H1 (cell line): ENCODE measurements around the gene WDCP. TPM values are rescaled to one million over a fixed set of nuclear protein-coding genes. Genes with fewer than 3 reads are reported as not detected.

ENCODE experiments used
- CTCF ChIA-PET: fragments of 300-600 bp; sonication (Branson Sonifier 250); formaldehyde crosslinking; loops from one replicate; lab custom pipeline; 2021; ENCODE audit not compliant: partially characterized antibody; lab: Charles Lee
- POLR2A ChIA-PET: fragments of 300-600 bp; sonication (Branson Sonifier 250); formaldehyde crosslinking; loops from one replicate; lab custom pipeline; 2021; ENCODE audit warnings: inconsistent platforms; ENCODE audit not compliant: partially characterized antibody; lab: Charles Lee
- DNase-seq, 2 experiments: peaks; one replicate each; pipeline versions ENCODE4 v3.0.0 to v3.0.0-alpha.2; 2010 to 2022; ENCODE audit warnings: low spot score in 2 of 2, low read depth in 1 of 2, mixed read lengths in 1 of 2
- FAIRE-seq: peaks from 2 replicates; lab custom pipeline; 2011; peaks lifted over from hg19 to GRCh38; lab: Jason Lieb, UNC
- H2AFZ ChIP-seq: 2 replicates; pipeline ENCODE4 v1.8.1; 2012; ENCODE audit warnings: low read length, inconsistent platforms
- H2AK5ac ChIP-seq: 2 replicates; pipeline ENCODE4 v1.6.1; 2013; ENCODE audit warnings: low read depth, low read length
- H2BK120ac ChIP-seq: replicated peaks from 2 replicates; pipeline ENCODE3; 2013; ENCODE audit warnings: low read depth, low read length, inconsistent platforms
- H2BK12ac ChIP-seq: 2 replicates; pipeline ENCODE4 v1.6.1; 2013; ENCODE audit warnings: low read depth, low read length
- H2BK15ac ChIP-seq: 2 replicates; pipeline ENCODE4 v1.6.1; 2013; ENCODE audit warnings: low read length
- H2BK20ac ChIP-seq: 2 replicates; pipeline ENCODE4 v1.6.1; 2013; ENCODE audit warnings: low read length
- H2BK5ac ChIP-seq: 2 replicates; pipeline ENCODE4 v1.6.1; 2013; ENCODE audit warnings: low read depth, low read length
- H3K14ac ChIP-seq: 2 replicates; pipeline ENCODE4 v1.6.1; 2013; ENCODE audit warnings: inconsistent platforms; ENCODE audit not compliant: insufficient read length
- H3K18ac ChIP-seq: 2 replicates; pipeline ENCODE4 v1.6.1; 2013; ENCODE audit warnings: low read length; ENCODE audit errors: extremely low read depth
- H3K23ac ChIP-seq: 2 replicates; pipeline ENCODE4 v1.6.1; 2013; ENCODE audit warnings: inconsistent platforms; ENCODE audit not compliant: insufficient read length
- H3K23me2 ChIP-seq: 2 replicates; pipeline ENCODE4 v1.6.1; 2013; ENCODE audit warnings: low read depth, low read length
- H3K27ac ChIP-seq: 2 replicates; pipeline ENCODE4 v1.6.1; 2011; ENCODE audit warnings: low read depth, low read length, inconsistent platforms
- H3K27me3 ChIP-seq, 4 experiments: replicated peaks in 1 of 4; 1 replicate in 1 of 4; 2 replicates in 3 of 4; pipeline versions ENCODE4 v1.6.1 to v1.8.1; 2011 to 2013; ENCODE audit warnings: low read length in 3 of 4, mild to moderate bottlenecking in 3 of 4, inconsistent platforms in 2 of 4, mixed read lengths in 2 of 4, moderate library complexity in 1 of 4; ENCODE audit not compliant: control insufficient read depth in 3 of 4, insufficient read depth in 3 of 4; ENCODE audit errors: extremely low read depth in 1 of 4
- H3K36me3 ChIP-seq, 4 experiments: 2 replicates each; pipeline versions ENCODE4 v1.6.1 to v1.8.1; 2011 to 2013; ENCODE audit warnings: mild to moderate bottlenecking in 4 of 4, low read length in 3 of 4, moderate library complexity in 2 of 4, control low read depth in 1 of 4, inconsistent platforms in 1 of 4; ENCODE audit not compliant: insufficient read depth in 4 of 4, control insufficient read depth in 2 of 4
- H3K4ac ChIP-seq: replicated peaks from 2 replicates; pipeline ENCODE3; 2013; ENCODE audit warnings: low read length, low read depth, mixed read lengths, inconsistent platforms; ENCODE audit not compliant: insufficient read length
- H3K4me1 ChIP-seq, 4 experiments: replicated peaks in 1 of 4; 1 replicate in 1 of 4; 2 replicates in 3 of 4; pipeline versions ENCODE4 v1.6.1 to v1.8.1; 2011 to 2013; ENCODE audit warnings: low read length in 3 of 4, inconsistent platforms in 2 of 4, mixed read lengths in 1 of 4; ENCODE audit not compliant: insufficient read depth in 4 of 4, control insufficient read depth in 3 of 4
- H3K4me2 ChIP-seq, 2 experiments: 2 replicates each; pipeline versions ENCODE4 v1.6.1 to v1.8.1; 2011 to 2013; ENCODE audit warnings: low read depth in 2 of 2, low read length in 2 of 2, control low read depth in 1 of 2, inconsistent platforms in 1 of 2, mild to moderate bottlenecking in 1 of 2; ENCODE audit not compliant: insufficient read depth in 1 of 2
- H3K4me3 ChIP-seq, 4 experiments: fragments of 200-600, 300-600 bp in 1 of 4; sonication (generic), shearing (Covaris generic), sonication (Bioruptor Twin) in 1 of 4; 2 replicates each; pipeline versions ENCODE4 v1.5.1 to v1.8.1; 2011 to 2016; ENCODE audit warnings: low read length in 4 of 4, low read depth in 3 of 4, control low read depth in 2 of 4, inconsistent platforms in 2 of 4, mild to moderate bottlenecking in 2 of 4, mixed read lengths in 1 of 4, moderate library complexity in 1 of 4; ENCODE audit not compliant: insufficient read depth in 2 of 4; ENCODE audit errors: extremely low read depth in 1 of 4
- H3K56ac ChIP-seq: replicated peaks from 2 replicates; pipeline ENCODE3; 2013; ENCODE audit warnings: low read depth, mild to moderate bottlenecking, mixed read lengths, low read length, inconsistent platforms; ENCODE audit not compliant: insufficient read length
- H3K79me1 ChIP-seq: 2 replicates; pipeline ENCODE4 v1.6.1; 2013; ENCODE audit warnings: low read depth, low read length, control low read depth
- H3K79me2 ChIP-seq, 2 experiments: 2 replicates each; pipeline versions ENCODE4 v1.6.1 to v1.8.1; 2012 to 2013; ENCODE audit warnings: low read length in 2 of 2, mild to moderate bottlenecking in 2 of 2, inconsistent platforms in 1 of 2; ENCODE audit not compliant: insufficient read depth in 2 of 2, control insufficient read depth in 1 of 2
- H3K9ac ChIP-seq, 4 experiments: replicated peaks in 1 of 4; 1 replicate in 1 of 4; 2 replicates in 3 of 4; pipeline versions ENCODE4 v1.6.1 to v1.8.1; 2011 to 2013; ENCODE audit warnings: low read depth in 3 of 4, low read length in 3 of 4, control low read depth in 2 of 4, mild to moderate bottlenecking in 2 of 4, moderate library complexity in 2 of 4, inconsistent platforms in 1 of 4; ENCODE audit errors: extremely low read depth in 1 of 4
- H3K9me3 ChIP-seq, 2 experiments: 2 replicates each; pipeline versions ENCODE4 v1.6.1 to v1.8.1; 2012 to 2013; ENCODE audit warnings: mild to moderate bottlenecking in 2 of 2, moderate library complexity in 2 of 2, control low read depth in 1 of 2, inconsistent platforms in 1 of 2, low read depth in 1 of 2, low read length in 1 of 2, mixed read lengths in 1 of 2; ENCODE audit not compliant: insufficient read depth in 2 of 2
- H4K20me1 ChIP-seq, 2 experiments: replicated peaks in 1 of 2; 2 replicates each; pipeline versions ENCODE3 to v1.8.1; 2011 to 2013; ENCODE audit warnings: inconsistent platforms in 2 of 2, low read length in 2 of 2, mild to moderate bottlenecking in 1 of 2; ENCODE audit not compliant: insufficient read depth in 2 of 2, control insufficient read depth in 1 of 2
- H4K5ac ChIP-seq: 2 replicates; pipeline ENCODE4 v1.6.1; 2013; ENCODE audit warnings: low read length, low read depth, mixed read lengths, inconsistent platforms; ENCODE audit not compliant: insufficient read length
- H4K8ac ChIP-seq: 2 replicates; pipeline ENCODE4 v1.8.0; 2013; ENCODE audit warnings: mild to moderate bottlenecking, moderate library complexity, low read length, inconsistent platforms; ENCODE audit not compliant: insufficient read depth; ENCODE audit errors: extremely low read depth
- H4K91ac ChIP-seq: replicated peaks from 2 replicates; pipeline ENCODE3; 2013; ENCODE audit warnings: low read length, mixed read lengths, inconsistent platforms; ENCODE audit not compliant: insufficient read length
- MAFK ChIP-seq: IDR thresholded peaks from 2 replicates; pipeline ENCODE4 v1.6.1; 2012; ENCODE audit warnings: low read depth, mild to moderate bottlenecking, improper control_type of control experiment, low read length
- RXRA ChIP-seq: IDR thresholded peaks from 2 replicates; pipeline ENCODE4 v1.6.1; 2011; ENCODE audit warnings: low read depth, mild to moderate bottlenecking, low read length, moderate library complexity; ENCODE audit not compliant: insufficient read depth
- TCF12 ChIP-seq: IDR thresholded peaks from 2 replicates; pipeline ENCODE4 v1.6.1; 2011; ENCODE audit warnings: low read depth, mild to moderate bottlenecking, low read length
- TEAD4 ChIP-seq: IDR thresholded peaks from 2 replicates; pipeline ENCODE4 v1.6.1; 2012; ENCODE audit warnings: low read depth, low read length, inconsistent platforms, mixed read lengths
- WGBS, 2 experiments: shearing (Covaris generic) in 1 of 2; methylation state at CpG; one replicate each; pipeline versions ENCODE4 v1.1.6 to v1.1.7; 2013 to 2015; ENCODE audit warnings: low lambda C conversion rate in 2 of 2, mixed read lengths in 2 of 2, inconsistent platforms in 1 of 2, low coverage in 1 of 2, missing lambda C conversion rate in 1 of 2; ENCODE audit not compliant: insufficient replicate concordance in 2 of 2, insufficient coverage in 1 of 2, insufficient read length in 1 of 2; ENCODE audit errors: extremely low coverage in 1 of 2, missing lambda C conversion rate in 1 of 2; 5-methylcytosine and 5-hydroxymethylcytosine counted together
- polyA plus RNA-seq, 7 experiments: library from polyadenylated mRNA; depleted of rRNA in 3 of 7; stranded (reverse) in 5 of 7; unstranded in 2 of 7; fragments of >200 nt in 5 of 7; fragments of 200-250 nt in 2 of 7; gene quantifications; 1 replicate in 5 of 7; 2 replicates in 1 of 7; 4 replicates in 1 of 7; pipeline versions ENCODE4 v1.2.1 to v1.2.3, GENCODE V29; 2011 to 2013; ENCODE audit warnings: missing spikeins in 2 of 7, mixed read lengths in 2 of 7
- total RNA-seq: library from RNA; stranded (reverse); fragmentation: NEBNext Ultra II Directional; extraction: Animal tissue kit (Norgen Biotek cat#: 25700); gene quantifications from 2 replicates; pipeline ENCODE4 v1.2.1, GENCODE V29; 2021

WDCP gene
- total and polyA plus RNA-seq, 2 of the 8 experiments (the other 6 are each of a cell fraction or from before 2014, with no cell fraction given): 19.2 to 40.1 TPM

- Histone ChIP-seq H2AFZ (no peak overlapping the region), H3K79me1 (peaks cover 6% of the 10 kb centered on the region; the same call in 1 of the 2 replicates), H2BK15ac (peak overlapping the region; percentile 16; the same call in 1 of the 2 replicates), H3K4me3 (no peak overlapping the region), H3K79me2 (peaks cover 0 to 5% of the 10 kb centered on the region in 2 experiments; a peak in 1 of 4 replicates), H3K27ac (no peak overlapping the region), H2AK5ac (no peak overlapping the region), H3K4ac (no peak overlapping the region), H3K9ac (no peak overlapping the region), H2BK20ac (0 out of 2 replicates have a peak overlapping the region, but pooled peaks have one; percentile 32), H3K4me2 (no peak overlapping the region), H2BK12ac (no peak overlapping the region), H2BK5ac (no peak overlapping the region), H3K27me3 (no peaks in the 10 kb centered on the region), H3K23me2 (no peaks in the 10 kb centered on the region), H4K20me1 (no peaks in the 10 kb centered on the region), H4K8ac (no peak overlapping the region), H3K18ac (no peak overlapping the region), H2BK120ac (no peak overlapping the region)
- no peak for DNase-seq
- POLR2A ChIA-PET: interaction anchor here (1.1 to 2.1 kb wide), 4 partner anchors 11 to 94 kb away, joined by 3 to 8 read pairs (median 4); partner anchors contain the start of genes ATAD2B and MFSD2B
- no peak for TF ChIP-seq TEAD4
- no peak for TF ChIP-seq TCF12
- TF ChIP-seq RXRA: no peak
- TF ChIP-seq MAFK: no peak
- TF ChIP-seq, all 59 proteins: peak for 0
- Histone ChIP-seq H3K14ac (no peak overlapping the region), H3K23ac (no peak overlapping the region), H3K4me1 (peaks cover 6 to 38% (median 15%) of the 10 kb centered on the region in 4 experiments), H3K9me3 (no peaks in the 10 kb centered on the region), H3K36me3 (peaks cover 0 to 14% (median 3%) of the 10 kb centered on the region in 4 experiments; a peak in 3 of 8 replicates), H3K56ac (no peak overlapping the region), H4K5ac (no peak overlapping the region), H4K91ac (no peak overlapping the region)
- WGBS, 2 experiments: 73% methylated on average over 4 of the region's 4 CpGs; no CpG with 5 or more reads in 1 of the 2 experiments
- FAIRE-seq: no peak
- CTCF ChIA-PET: interaction anchor here (1.0 to 2.9 kb wide), 7 partner anchors 9 to 64 kb away, joined by 3 to 16 read pairs (median 6); partner anchors contain the start of gene TP53I3
These were observed 26.9 kb downstream of the WDCP start for GRCh38 chr2:24020244-24020643.
